Breast epithelium (tissue), 4 donors: Measurements from ENCODE around the gene LRRC66. TPM values are rescaled to one million over a fixed set of nuclear protein-coding genes. Genes with fewer than 3 reads are reported as not detected.

Experiments used
- DNase-seq, 2 donors: peaks; one replicate each; pipeline ENCODE4 v3.0.0-alpha.2; 2019; ENCODE audit warnings: low spot score in 2 of 2
- H3K27ac ChIP-seq, 2 donors: fragments of 200-600 bp; sonication (generic) in 1 of 2; one replicate each; pipeline ENCODE4 v1.5.1; 2016 to 2019; ENCODE audit warnings: mild to moderate bottlenecking in 1 of 2
- H3K27me3 ChIP-seq, 2 donors: fragments of 200-600 bp; sonication (generic) in 1 of 2; one replicate each; pipeline versions ENCODE4 v1.5.1 to v1.6.0; 2017 to 2019; ENCODE audit warnings: control low read depth in 1 of 2, mild to moderate bottlenecking in 1 of 2
- H3K36me3 ChIP-seq: fragments of 200-600 bp; one replicate; pipeline ENCODE4 v1.5.1; 2019
- H3K4me1 ChIP-seq, 2 donors: fragments of 200-600 bp; sonication (generic); one replicate each; pipeline ENCODE4 v1.5.1; 2016 to 2019; ENCODE audit warnings: control low read depth in 1 of 2
- H3K4me3 ChIP-seq, 3 donors: fragments of 200-600 bp; sonication (generic); 1 replicate in 2 of 3; 2 replicates in 1 of 3; pipeline ENCODE4 v1.5.1; 2016 to 2019; ENCODE audit warnings: mild to moderate bottlenecking in 3 of 3, moderate library complexity in 2 of 3
- H3K9me3 ChIP-seq, 2 donors: fragments of 200-600 bp; sonication (generic) in 1 of 2; one replicate each; pipeline ENCODE4 v1.5.1; 2016 to 2019; ENCODE audit warnings: control low read depth in 1 of 2
- CTCF ChIP-seq, 3 donors: fragments of 450-650 bp; IDR thresholded peaks; one replicate each; pipeline ENCODE4 v1.5.1; 2016 to 2017; ENCODE audit warnings: antibody characterized with exemption in 3 of 3, mild to moderate bottlenecking in 3 of 3, moderate library complexity in 3 of 3
- POLR2A ChIP-seq: fragments of 450-650 bp; IDR thresholded peaks from one replicate; pipeline ENCODE4 v1.6.1; 2016; ENCODE audit warnings: antibody characterized with exemption, mild to moderate bottlenecking, moderate library complexity
- POLR2AphosphoS5 ChIP-seq, 3 donors: sonication (generic); formaldehyde crosslinking; IDR thresholded peaks; one replicate each; pipeline ENCODE4 v1.6.1; 2017; ENCODE audit warnings: antibody characterized with exemption in 3 of 3
- intact Hi-C: fragments of 100-400 bp; cut with DNase I; formaldehyde crosslinking; loops from one replicate; pipeline ENCODE4 v1.15.1; 2023; ENCODE audit warnings: low total_unique reads
- total RNA-seq, 3 donors: library from RNA; depleted of rRNA; stranded (reverse); fragments of >200 nt; gene quantifications; one replicate each; pipeline ENCODE4 v1.1.0, GENCODE V29; 2016

The LRRC66 gene
- total RNA-seq, 3 donors from 2014 or later = 0.29 to 0.48 (median 0.33) TPM

GRCh38 chr4:51958199-51958968 lies 61.8 kb downstream of the LRRC66 start:
- no peak for DNase-seq
- Histone ChIP-seq H3K9me3 (no peaks in the 10 kb centered on the region), H3K27ac (no peak overlapping the region), H3K27me3 (no peaks in the 10 kb centered on the region), H3K4me3 (no peak overlapping the region), H3K4me1 (no peaks in the 10 kb centered on the region), H3K36me3 (no peaks in the 10 kb centered on the region)
- intact Hi-C loops = no loop called here
- no peak for TF ChIP-seq CTCF (IDR thresholded peaks at IDR 0.05)
- TF ChIP-seq POLR2A = no peak
- TF ChIP-seq POLR2AphosphoS5 (IDR thresholded peaks at IDR 0.05) = no peak

Other genes with a start within 250 kb of the LRRC66 start
- gene DCUN1D4, start 177.2 kb downstream of the LRRC66 start, total RNA-seq = 10 to 100 TPM; 47.2 to 68.8 (median 57.4) TPM
- 10 to 100 TPM; 22.2 to 46.6 (median 24.3) TPM for gene SGCB, start 17.9 kb upstream of the LRRC66 start, total RNA-seq
- gene SPATA18, start 30.9 kb upstream of the LRRC66 start, total RNA-seq = 10 to 100 TPM in 1 of 3 donors, 1 to 10 TPM in 2; 8.8 to 11.0 (median 9.6) TPM